HG03108 (cell line): Measurements from ENCODE around the gene YPEL2.
A peak's percentile ranks its signal among the peaks of the same experiment; 100 is the strongest.
"Not testable (repeated sequence)": the region's sequence is repeated elsewhere in the genome, so short reads cannot be mapped to it uniquely, and the experiment has no call there.

Source experiments
- ATAC-seq: cut with Tn5 transposase; IDR thresholded peaks from one replicate; pipeline ENCODE4 v1.9.1; 2021; ENCODE audit warnings: moderate library complexity; ENCODE audit not compliant: unreplicated experiment

YPEL2 gene, protein sequence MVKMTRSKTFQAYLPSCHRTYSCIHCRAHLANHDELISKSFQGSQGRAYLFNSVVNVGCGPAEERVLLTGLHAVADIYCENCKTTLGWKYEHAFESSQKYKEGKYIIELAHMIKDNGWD

DNA sequence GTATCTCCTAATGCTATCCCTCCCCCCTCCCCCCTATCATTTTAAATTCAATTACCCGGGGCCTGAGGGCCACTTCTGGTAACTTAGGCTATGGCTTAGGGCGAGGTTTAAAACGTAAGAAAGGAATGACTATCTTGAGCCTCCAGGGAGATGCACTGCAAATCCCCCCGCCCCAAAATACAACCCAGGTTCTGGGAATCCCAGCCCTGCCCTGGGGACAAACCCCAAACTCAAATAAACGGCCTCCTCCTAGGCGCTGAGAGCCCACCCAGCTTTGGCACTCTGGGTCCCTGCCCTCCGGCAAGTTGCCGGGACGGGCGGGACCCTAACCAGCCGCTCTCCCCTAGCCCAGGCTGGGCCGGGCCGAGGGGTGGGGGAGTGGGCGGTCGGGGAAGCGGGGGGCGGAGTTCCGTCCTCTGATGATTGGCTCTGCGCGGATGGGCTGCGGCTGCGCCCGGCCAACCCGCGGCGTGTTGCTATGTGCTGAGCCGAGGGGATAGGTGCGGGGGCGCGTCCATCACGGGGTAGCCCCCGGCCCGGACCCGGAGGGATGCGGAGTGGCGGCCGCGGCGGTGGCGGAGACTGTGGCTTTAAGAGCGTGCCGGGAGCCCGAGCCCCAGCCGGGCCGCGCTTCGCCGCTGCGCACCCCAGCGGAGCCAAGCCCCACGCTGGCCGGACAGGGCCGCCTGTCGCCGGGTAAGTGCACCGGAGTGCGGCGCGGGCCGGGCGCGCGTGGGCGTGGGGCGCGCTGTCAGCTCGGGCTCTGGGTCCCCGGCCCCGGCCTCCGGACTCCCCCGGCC, at the start of gene YPEL2:
Gene YPEL2 (plus strand): TSS at position 527 of the 800 bp plus-strand sequence. CDS start 21,755 bp downstream, outside the sequence.
- ATAC-seq: peak; percentile 91

DNA sequence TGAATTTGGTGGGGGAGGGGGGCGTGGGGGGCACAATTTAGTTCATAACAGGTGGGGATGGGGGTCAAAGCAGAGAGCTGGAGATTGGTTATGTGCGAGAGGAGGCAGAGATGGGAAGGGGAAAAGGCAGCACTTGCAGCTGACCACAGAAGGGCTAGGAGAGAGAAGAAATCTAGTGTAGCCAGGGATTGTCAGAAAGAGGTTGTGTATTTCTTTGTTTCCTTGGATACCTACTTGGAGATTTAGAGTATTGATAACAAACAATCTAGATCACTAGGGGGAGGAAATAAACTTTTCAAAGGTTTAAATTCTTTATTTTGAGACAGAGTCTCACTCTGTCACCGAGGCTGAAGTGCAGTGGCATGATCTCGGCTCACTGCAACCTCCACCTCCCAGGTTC, 47.1 kb upstream of the YPEL2 start:
- ATAC-seq: no peak

DNA sequence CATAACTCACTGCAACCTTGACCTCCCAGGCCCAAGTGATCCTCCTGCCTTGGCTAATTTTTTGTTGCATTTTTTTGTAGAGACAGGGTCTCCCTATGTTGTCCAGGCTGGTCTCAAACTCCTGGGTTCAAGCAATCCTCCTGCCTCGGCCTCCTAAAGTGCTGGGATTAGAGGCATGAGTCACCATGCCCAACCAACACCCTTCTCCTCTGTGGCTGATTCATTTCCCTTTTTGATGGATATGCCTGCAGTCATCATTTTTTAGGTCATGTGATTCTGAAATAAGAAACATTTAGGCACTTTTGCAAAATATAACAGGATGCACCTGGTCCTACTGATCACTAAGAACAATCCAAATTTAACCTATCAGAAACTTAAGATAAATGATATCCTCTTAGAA, 44.0 kb upstream of the YPEL2 start:
- ATAC-seq: no peak

DNA sequence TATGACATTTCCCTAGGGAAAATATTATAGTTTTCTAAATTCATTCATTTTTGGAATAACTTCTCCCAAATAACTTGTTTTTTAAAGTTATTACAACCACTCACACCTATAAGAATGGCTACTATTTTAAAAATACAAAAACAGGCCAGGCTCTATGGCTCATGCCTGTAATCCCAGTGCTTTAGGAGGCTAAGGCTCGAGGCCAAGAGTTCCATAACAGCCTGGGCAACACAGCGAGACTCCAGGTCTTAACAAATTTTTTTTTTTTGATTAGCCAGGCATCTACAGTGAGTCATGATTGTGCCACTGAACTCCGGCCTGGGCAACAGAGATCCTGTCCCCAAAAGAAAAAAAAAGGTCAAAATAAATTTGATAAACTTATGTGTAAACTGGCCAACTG, 43.6 kb upstream of the YPEL2 start:
- no peak for ATAC-seq

DNA sequence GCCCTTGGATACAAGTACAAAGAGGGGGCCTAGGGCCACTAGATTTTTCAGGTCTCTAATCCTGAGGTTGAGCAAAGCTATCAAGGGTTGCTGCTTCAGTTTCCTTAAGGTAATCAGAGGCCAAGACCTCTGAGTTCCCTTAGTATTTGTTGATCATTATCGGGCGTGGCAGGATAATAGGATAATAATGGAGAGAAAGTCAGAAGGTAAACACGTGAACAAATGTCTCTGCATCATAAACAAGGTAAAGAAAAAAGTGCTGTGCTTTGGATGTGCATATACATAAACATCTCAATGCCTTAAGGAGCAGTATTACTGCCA, 41.5 kb upstream of the YPEL2 start:
- ATAC-seq: no peak

DNA sequence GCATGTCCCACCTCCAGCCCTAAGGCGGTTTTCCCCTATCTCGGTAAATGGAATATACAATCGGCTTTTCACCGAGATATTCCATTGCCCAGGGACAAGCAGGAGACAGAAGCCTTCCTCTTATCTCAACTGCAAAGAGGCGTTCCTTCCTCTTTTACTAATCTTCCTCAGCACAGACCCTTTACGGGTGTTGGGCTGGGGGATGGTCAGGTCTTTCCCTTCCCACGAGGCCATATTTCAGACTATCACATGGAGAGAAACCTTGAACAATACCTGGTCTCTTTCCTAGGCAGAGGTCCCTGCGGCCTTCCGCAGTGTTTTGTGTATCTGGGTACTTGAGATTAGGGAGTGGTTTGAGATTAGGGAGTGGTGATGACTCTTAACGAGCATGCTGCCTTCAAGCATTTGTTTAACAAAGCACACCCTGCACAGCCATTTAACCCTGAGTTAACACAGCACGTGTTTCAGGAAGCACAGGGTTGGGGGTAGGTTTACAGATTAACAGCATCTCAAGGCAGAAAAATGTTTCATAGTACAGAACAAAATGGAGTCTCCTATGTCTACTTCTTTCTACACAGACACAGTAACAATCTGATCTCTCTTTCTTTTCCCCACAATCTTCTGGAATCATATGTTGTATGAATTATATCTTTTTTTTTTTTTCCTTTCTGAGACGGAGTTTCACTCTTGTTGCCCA, 41.0 kb upstream of the YPEL2 start:
- not testable (repeated sequence) for ATAC-seq

DNA sequence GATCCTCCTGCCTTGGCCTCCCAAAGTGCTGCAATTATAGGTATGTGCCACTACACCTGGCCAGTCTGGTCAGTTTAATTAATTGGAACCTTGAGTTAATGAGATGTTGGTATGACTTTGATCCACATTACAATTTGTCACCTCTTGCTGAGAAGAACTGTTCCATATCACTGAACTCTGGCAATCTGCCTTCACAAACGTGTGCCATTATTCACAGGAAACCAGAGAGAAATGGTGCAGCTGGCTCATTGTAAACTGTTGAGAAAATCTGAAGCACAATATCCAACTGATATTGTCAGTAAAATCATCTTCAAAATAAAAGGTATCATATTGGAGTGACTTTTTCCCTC, 39.3 kb upstream of the YPEL2 start:
- ATAC-seq: no peak

DNA sequence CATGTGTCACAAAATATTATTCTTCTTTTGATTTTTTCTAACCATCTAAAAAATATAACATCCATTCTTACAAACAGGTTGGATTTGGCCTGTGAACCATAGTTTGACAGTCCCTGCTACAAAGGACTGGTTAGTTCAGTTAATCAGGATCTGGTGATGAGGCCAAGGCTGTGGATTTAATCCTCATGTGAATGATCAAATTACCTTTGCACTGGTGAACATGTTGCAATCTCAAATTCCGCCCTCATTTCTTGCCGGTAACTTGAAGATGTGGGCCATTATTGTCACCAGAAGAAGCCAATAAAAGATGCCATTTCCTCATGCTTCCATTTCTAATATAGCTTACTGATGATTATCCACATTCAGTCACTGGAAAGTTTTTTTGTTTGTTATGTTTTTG, 35.3 kb upstream of the YPEL2 start:
- ATAC-seq: no peak

DNA sequence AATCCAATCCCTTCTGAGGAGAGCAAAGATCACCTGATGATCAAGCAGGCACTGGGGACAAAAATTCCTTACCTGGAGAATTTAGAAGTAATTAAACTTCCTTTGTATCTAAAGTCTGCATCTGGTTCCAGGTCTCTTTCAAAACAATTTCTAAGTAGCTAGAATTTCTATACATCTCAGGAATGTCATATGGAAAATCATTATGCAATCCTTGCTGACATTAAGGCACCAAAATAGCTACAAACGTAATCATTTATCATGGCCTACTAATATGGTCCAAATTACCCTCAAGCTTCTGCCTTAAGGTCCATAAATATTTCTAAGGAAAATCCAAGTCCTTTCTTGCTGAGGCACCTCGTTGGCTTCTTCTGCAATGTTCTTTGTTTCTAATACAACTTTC, 32.9 kb upstream of the YPEL2 start:
- ATAC-seq: no peak

DNA sequence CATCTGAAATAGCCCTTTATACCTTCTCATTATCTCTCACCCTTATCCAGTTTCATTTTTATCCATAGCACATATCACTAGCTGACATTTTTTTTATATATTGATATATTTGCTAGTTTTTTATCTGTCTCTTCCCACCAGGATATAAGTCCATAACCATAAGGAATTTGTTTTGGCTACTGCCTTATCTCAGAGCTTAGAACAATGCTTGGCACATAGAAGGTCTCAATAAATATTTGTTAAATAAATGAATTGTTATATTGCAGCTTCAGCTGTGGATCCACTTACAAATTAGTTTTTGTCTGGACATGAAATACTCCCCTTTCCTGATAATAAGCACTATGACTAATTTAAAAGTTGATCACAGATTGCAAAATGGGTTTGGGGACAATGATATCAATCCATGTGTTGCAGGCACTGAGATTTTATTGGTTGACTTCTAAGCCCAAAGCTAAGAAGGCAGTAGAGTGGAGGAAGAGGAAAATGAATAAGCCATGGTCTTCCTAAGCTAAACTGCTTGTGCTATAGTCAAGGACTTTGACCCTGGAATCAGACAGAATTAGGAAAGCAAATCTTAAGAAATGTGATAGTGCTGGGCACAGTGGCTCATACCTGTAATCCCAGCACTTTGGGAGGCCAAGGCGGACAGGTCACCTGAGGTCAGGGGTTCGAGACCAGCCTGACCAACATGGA, 31.9 kb upstream of the YPEL2 start:
- ATAC-seq: no peak

DNA sequence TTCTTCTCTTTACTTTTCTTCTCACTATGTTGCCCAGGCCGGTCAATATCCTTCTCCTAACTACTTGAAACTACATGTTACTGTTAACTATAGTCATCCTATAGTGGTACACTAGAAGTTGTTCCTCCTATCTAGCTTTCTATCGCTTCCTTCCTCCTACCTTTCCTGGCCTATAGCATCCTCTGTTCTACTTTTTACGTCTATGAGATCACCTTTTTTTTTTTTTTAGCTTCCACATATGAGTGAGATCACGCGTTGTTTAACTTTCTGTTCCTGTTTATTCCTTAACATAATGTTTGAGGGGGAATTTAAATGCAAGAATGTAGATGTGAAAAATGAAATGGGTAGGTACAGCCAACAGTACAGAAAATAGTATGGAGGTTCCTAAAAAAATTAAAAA, 30.5 kb upstream of the YPEL2 start:
- ATAC-seq: no peak

DNA sequence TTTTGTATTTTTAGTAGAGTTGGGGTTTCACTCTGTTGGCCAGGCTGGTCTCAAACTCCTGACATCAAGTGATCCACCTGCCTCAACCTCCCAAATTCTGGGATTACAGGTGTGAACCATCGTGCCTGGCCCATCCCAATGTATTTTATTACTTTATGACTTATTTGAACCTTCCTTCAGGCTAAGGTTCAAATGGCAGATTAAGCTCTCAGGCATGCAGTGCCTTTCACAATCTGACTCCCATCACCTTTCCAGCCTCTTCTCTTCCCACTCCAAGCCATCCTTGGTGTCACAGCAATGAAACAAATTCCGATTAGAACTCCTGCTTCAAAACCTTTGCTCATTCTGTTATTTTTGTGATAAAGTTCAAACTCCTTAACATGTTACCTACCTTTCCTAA, 26.6 kb upstream of the YPEL2 start:
- no peak for ATAC-seq

DNA sequence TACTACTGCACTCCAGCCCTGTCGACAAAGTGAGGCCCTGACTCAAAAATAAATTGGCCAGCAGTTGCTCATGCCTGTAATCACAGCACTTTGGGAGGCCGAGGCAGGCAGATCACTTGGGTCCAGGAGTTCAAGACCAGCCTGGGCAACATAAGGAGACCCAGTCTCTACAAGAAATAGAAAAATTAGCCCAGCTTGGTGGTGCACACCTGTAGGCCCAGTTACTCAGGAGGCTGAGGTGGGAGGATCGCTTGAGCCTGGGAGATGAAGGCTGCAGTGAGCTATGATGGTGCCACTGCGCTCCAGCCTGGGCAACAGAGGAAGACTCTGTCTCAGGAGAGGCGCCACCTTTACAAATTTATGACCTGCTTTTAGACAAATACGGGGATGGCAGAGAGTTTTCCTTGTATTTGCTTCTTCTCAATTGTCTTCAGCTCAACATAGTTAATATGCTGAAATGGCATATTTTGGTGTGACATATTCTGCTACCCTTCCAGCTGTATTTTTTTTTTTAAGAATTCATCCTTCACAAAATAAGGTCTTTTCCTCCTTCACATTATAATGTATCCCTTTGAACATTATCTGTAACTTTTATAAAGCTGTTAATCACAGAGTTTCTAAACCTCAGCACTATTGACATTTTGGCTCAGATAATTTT, 21.1 kb upstream of the YPEL2 start:
- no peak for ATAC-seq

DNA sequence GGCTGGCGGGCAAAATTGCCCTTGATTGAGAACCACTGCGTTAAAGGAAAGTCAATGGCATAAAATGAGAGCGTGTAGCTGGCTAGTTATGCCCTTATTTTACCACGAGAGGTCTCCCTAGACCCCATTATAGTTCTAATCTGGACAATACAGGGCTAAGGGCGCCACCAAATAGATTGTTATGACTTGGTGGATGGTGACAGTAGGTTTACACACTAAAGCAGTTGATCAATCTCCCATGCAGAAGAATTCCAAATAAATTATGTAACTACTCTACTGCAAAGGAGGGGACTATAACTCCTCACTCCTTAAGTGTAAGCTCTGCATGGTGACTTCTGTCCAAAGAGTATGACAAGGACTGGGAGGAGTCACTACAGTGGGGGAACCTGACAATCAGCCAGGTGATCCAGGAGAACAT, 20.4 kb upstream of the YPEL2 start:
- peak; percentile 47 for ATAC-seq

DNA sequence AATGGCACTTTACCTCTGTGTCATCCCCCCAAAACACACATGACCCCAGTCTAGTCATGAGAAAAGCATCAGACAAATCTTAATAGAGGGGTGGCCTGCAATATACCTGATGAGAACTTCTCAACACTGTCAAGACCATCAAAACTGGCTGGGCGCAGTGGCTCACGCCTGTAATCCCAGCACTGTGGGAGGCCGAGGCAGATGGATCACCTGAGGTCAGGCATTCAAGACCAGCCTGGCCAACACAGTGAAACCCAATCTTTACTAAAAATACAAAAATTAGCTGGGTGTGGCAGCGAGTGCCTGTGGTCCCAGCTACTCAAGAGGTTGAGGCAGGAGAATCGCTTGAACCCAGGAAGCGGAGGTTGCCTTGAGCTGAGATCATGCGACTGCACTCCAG, 19.9 kb upstream of the YPEL2 start:
- ATAC-seq: not testable (repeated sequence)

DNA sequence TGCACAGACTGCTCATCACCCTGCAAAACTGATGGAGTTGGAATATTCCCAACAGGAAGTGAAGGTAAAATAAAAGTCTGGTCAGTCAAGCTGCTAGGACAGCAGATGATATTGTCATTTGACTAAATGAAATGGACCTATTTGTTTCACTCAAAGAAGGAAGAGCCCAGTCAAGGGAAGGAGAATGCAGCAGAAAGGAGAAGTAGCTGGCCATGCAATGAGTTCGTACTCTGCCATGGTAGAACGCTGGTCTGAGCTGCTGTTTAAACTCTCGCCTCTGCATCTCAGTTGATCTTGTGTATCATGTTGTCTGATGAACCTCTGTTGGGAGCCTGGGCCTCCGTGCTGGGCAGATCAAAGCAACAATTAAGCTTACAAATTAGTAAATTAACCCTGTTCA, 15.6 kb upstream of the YPEL2 start:
- no peak for ATAC-seq

DNA sequence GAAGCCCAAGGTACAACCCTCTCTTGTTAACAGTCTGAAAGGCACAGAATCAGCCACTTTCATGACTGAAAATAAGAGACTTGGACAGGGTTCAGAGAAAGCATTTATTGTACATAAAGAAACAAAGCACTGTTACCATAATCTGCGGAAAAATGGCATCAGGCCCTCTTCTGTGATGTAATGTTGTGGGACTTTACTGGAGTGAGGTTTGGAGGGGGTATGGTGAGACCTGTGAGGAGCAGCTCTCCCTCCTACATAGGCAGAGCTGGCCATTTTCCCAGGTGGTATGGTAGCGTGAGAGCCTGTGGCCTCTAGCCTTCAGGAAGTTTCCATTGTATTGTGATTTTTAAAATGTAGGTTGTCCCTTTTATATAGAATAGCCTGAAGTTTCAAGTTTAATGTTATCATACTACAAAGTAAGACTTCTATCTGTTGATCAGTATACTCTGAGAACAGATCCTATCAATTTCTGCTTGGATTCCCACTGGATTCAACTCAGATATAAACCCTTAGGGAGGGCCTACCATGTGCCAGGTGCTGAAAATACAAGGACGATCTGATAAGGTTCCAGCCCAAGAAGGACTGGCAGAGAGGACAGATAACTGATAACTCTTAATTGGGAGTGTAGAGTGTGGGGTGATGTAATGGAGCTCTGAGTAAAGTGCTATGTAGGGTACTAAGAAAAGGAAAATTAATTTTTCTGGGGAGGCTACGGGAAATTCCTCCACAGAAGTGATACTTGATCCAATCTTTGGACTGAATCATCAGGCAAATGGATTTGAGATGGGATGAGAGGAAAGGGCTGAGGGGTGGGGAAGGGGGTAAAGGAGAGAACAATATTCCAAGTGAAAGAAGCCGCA, 4.1 kb upstream of the YPEL2 start:
- ATAC-seq: no peak

DNA sequence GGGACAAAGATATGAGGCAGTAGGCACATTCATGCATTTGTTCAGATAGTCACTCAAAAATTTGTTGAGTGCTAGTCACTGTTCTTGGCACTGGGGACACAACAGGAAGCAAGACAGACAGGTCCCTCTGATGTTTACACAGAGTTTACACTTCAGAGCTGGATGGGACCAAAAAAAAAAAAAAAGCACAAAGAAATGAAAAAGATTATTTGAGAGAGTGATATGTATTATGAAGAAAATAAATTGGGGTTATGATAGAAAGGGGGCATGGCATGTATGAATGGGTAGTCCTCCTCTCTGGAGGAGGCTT, 3.5 kb upstream of the YPEL2 start:
- no peak for ATAC-seq

DNA sequence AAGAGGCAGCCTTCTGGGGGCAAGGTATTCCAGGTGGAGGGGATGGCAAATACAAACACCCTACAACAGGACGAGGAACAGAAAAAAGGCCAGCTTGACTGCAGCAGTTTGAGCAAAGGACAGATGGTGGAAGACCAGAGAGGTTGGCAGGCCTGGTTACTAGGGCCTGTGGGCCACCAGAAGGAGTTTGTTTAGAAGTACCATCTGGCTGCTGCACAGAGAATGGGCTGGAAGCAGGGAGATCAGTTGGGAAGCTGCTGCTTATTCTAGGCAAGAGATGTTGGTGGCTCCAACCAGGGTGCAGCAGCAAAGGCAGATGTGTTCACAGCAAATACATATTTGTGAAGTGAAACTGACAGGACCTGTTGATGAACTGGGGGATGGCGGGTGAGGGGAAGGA, 2.9 kb upstream of the YPEL2 start:
- ATAC-seq: no peak

DNA sequence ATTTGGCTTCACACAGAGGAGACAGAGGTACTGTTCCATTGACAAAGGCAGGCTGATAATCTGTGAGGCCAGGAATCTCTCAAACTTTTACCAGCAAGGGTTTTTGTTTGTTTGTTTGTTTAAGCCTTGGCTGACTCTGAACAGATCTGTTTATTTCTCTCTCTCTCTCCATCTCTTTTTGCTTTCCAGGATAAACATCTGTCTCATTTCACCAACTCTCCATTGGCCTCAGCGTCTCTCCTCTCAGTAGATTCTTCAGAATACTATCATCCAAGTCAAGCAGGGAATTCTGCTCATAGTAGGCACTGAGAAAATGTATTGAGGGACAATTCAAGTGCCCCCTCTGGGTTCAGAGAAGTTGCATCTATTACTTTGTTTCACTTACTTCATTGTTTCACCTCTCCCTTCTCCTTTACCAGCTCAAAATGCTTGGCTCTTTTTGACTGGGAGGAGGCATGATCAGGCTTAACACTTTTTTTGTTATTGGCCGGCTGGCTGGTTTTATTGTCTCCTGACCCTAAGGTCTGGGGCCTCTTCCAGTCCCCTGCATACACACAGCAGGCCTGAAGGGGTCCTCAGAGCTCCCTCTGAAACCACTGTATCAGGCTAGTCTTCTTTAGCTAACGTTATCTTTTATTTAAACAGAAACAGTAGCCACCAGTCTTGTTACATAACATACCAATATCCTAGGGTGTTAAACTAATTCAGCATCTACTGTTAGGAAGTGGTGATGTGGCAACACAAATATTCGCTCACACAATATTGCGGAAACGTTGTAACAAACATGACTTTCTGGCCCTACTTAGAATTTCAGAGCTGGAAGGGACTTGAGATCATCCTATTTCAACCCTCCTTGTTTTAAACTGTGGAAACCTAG, 2.0 kb upstream of the YPEL2 start:
- ATAC-seq: peak; percentile 38
